GM19035 (cell line): Measurements from ENCODE around the gene MRAP.
A peak's percentile ranks its signal among the peaks of the same experiment; 100 is the strongest.
"Not testable (repeated sequence)": the region's sequence is repeated elsewhere in the genome, so short reads cannot be mapped to it uniquely, and the experiment has no call there.

Experiments used
- ATAC-seq: cut with Tn5 transposase; IDR thresholded peaks from one replicate; pipeline ENCODE4 v1.9.1; 2021; ENCODE audit not compliant: unreplicated experiment

Gene MRAP

GRCh38 chr21:32298658-32299081 lies at the start of gene MRAP:
TSS of gene MRAP (plus strand) at chr21:32298855. CDS start at chr21:32298972, 117 bp downstream.
- ATAC-seq, result no peak

- no peak for ATAC-seq
These were observed 49.0 kb upstream of the MRAP start for GRCh38 chr21:32249511-32250280.

- no peak for ATAC-seq
These were observed 46.5 kb upstream of the MRAP start for GRCh38 chr21:32252136-32252535.

GRCh38 chr21:32253215-32253641 lies 45.4 kb upstream of the MRAP start:
- ATAC-seq, result no peak

- ATAC-seq, result no peak
These were observed 42.4 kb upstream of the MRAP start for GRCh38 chr21:32256251-32256650.

GRCh38 chr21:32256873-32257620 lies 41.6 kb upstream of the MRAP start:
- no peak for ATAC-seq

- peak; percentile 55 for ATAC-seq
These were observed 40.5 kb upstream of the MRAP start for GRCh38 chr21:32257962-32258785.

GRCh38 chr21:32258786-32259048 lies 39.9 kb upstream of the MRAP start:
- not testable (repeated sequence) for ATAC-seq

- ATAC-seq, result no peak
These were observed 38.5 kb upstream of the MRAP start for GRCh38 chr21:32260130-32260529.

- no peak for ATAC-seq
These were observed 36.7 kb upstream of the MRAP start for GRCh38 chr21:32261929-32262328.

GRCh38 chr21:32265321-32265720 lies 33.3 kb upstream of the MRAP start:
- not testable (repeated sequence) for ATAC-seq

GRCh38 chr21:32270748-32271147 lies 27.9 kb upstream of the MRAP start:
- no peak for ATAC-seq

- no peak for ATAC-seq
These were observed 22.0 kb upstream of the MRAP start for GRCh38 chr21:32276671-32277070.

GRCh38 chr21:32278103-32278502 lies 20.6 kb upstream of the MRAP start:
- ATAC-seq, result no peak

GRCh38 chr21:32278518-32279376 lies 19.9 kb upstream of the MRAP start, which contains the start of gene MIS18A:
TSS of gene MIS18A (minus strand) at chr21:32279049. CDS start at chr21:32279014, 35 bp downstream.
- peak; percentile 93 for ATAC-seq

GRCh38 chr21:32279377-32279680 lies 19.3 kb upstream of the MRAP start:
- ATAC-seq, result no peak

GRCh38 chr21:32281531-32281930 lies 17.1 kb upstream of the MRAP start:
- no peak for ATAC-seq

- ATAC-seq, result no peak
These were observed 15.7 kb upstream of the MRAP start for GRCh38 chr21:32282992-32283391.

- no peak for ATAC-seq
These were observed 13.2 kb upstream of the MRAP start for GRCh38 chr21:32285476-32285875.

GRCh38 chr21:32297449-32297848 lies 1.2 kb upstream of the MRAP start:
- no peak for ATAC-seq

GRCh38 chr21:32298148-32298559 lies 501 bp upstream of the MRAP start:
- ATAC-seq, result no peak
